Mesenchymal stem cell (in vitro differentiated cells and primary cell): Measurements from ENCODE around the gene CTNNA3.

Source experiments
- DNase-seq: peaks from one replicate; pipeline ENCODE4 v3.0.0-alpha.2; 2013
- H2AFZ ChIP-seq: one replicate; pipeline ENCODE4 v1.6.1; 2013; ENCODE audit warnings: low read depth, mild to moderate bottlenecking, control low read depth, inconsistent platforms, low read length, moderate library complexity
- H2AK5ac ChIP-seq: 2 replicates; pipeline ENCODE4 v1.6.1; 2013; ENCODE audit warnings: low read length, moderate library complexity, mild to moderate bottlenecking, inconsistent platforms; ENCODE audit not compliant: severe bottlenecking
- H2BK120ac ChIP-seq: one replicate; pipeline ENCODE4 v1.6.1; 2013; ENCODE audit warnings: low read depth, mild to moderate bottlenecking, inconsistent platforms, low read length, moderate library complexity
- H2BK12ac ChIP-seq, 2 experiments: one replicate each; pipeline ENCODE4 v1.6.1; 2013; ENCODE audit warnings: inconsistent platforms in 2 of 2, low read length in 2 of 2, mild to moderate bottlenecking in 2 of 2, moderate library complexity in 2 of 2, control low read depth in 1 of 2
- H2BK15ac ChIP-seq: one replicate; pipeline ENCODE4 v1.6.1; 2013; ENCODE audit warnings: mild to moderate bottlenecking, low read depth, inconsistent platforms; ENCODE audit not compliant: poor library complexity, severe bottlenecking
- H2BK5ac ChIP-seq: 2 replicates; pipeline ENCODE4 v1.6.1; 2013; ENCODE audit warnings: low read depth, mild to moderate bottlenecking, low read length, control low read depth, inconsistent platforms; ENCODE audit not compliant: poor library complexity, severe bottlenecking
- H3K14ac ChIP-seq, 2 experiments: one replicate each; pipeline ENCODE4 v1.6.1; 2013; ENCODE audit warnings: inconsistent platforms in 2 of 2, low read length in 2 of 2, control low read depth in 1 of 2, mild to moderate bottlenecking in 1 of 2, moderate library complexity in 1 of 2
- H3K18ac ChIP-seq, 2 experiments: one replicate each; pipeline ENCODE4 v1.6.1; 2013; ENCODE audit warnings: inconsistent platforms in 2 of 2, low read length in 2 of 2, control low read depth in 1 of 2, low read depth in 1 of 2, mild to moderate bottlenecking in 1 of 2
- H3K23ac ChIP-seq, 2 experiments: one replicate each; pipeline ENCODE4 v1.6.1; 2013; ENCODE audit warnings: inconsistent platforms in 2 of 2, low read length in 2 of 2, mild to moderate bottlenecking in 2 of 2, moderate library complexity in 2 of 2, control low read depth in 1 of 2
- H3K27ac ChIP-seq: 2 replicates; pipeline ENCODE4 v1.5.1; 2013; ENCODE audit warnings: mild to moderate bottlenecking, moderate library complexity, low read length, control low read depth, inconsistent platforms; ENCODE audit not compliant: poor library complexity, severe bottlenecking
- H3K27me3 ChIP-seq, 2 experiments: 2 replicates each; pipeline versions ENCODE4 v1.6.1 to v1.7.0; 2013; ENCODE audit warnings: low read length in 2 of 2, mild to moderate bottlenecking in 2 of 2, moderate library complexity in 2 of 2, control low read depth in 1 of 2, inconsistent platforms in 1 of 2; ENCODE audit not compliant: control insufficient read depth in 1 of 2, insufficient read depth in 1 of 2
- H3K36me3 ChIP-seq, 2 experiments: 2 replicates each; pipeline versions ENCODE4 v1.6.1 to v1.7.0; 2013; ENCODE audit warnings: low read length in 2 of 2, control low read depth in 1 of 2, inconsistent platforms in 1 of 2, low read depth in 1 of 2, mild to moderate bottlenecking in 1 of 2; ENCODE audit not compliant: insufficient read depth in 2 of 2, control insufficient read depth in 1 of 2
- H3K4ac ChIP-seq, 2 experiments: one replicate each; pipeline ENCODE4 v1.6.1; 2013; ENCODE audit warnings: inconsistent platforms in 2 of 2, low read length in 2 of 2, mild to moderate bottlenecking in 2 of 2, moderate library complexity in 2 of 2, control low read depth in 1 of 2, low read depth in 1 of 2
- H3K4me1 ChIP-seq: 2 replicates; pipeline ENCODE4 v1.6.1; 2013; ENCODE audit warnings: low read depth, low read length, control low read depth; ENCODE audit not compliant: control insufficient read depth, insufficient read depth
- H3K4me2 ChIP-seq: 2 replicates; pipeline ENCODE4 v1.6.1; 2013; ENCODE audit warnings: low read length, mild to moderate bottlenecking, inconsistent platforms; ENCODE audit not compliant: poor library complexity, severe bottlenecking
- H3K4me3 ChIP-seq, 2 experiments: 2 replicates each; pipeline versions ENCODE4 v1.5.1 to v1.7.0; 2013; ENCODE audit warnings: low read length in 2 of 2, mild to moderate bottlenecking in 2 of 2, control low read depth in 1 of 2, low read depth in 1 of 2; ENCODE audit not compliant: insufficient read depth in 1 of 2
- H3K79me1 ChIP-seq: replicated peaks from 2 replicates; pipeline ENCODE4 v1.6.1; 2013; ENCODE audit warnings: mild to moderate bottlenecking, control low read depth, low read length, inconsistent platforms; ENCODE audit not compliant: poor library complexity, severe bottlenecking
- H3K9ac ChIP-seq: 2 replicates; pipeline ENCODE4 v1.7.0; 2013; ENCODE audit warnings: mild to moderate bottlenecking, low read length, moderate library complexity
- H3K9me3 ChIP-seq: 2 replicates; pipeline ENCODE4 v1.7.0; 2013; ENCODE audit warnings: mild to moderate bottlenecking, low read length; ENCODE audit not compliant: control insufficient read depth
- H4K8ac ChIP-seq: one replicate; pipeline ENCODE4 v1.6.1; 2013; ENCODE audit warnings: inconsistent platforms, mild to moderate bottlenecking, low read length, moderate library complexity
- H4K91ac ChIP-seq: one replicate; pipeline ENCODE4 v1.6.1; 2013; ENCODE audit warnings: mild to moderate bottlenecking, low read length, inconsistent platforms
- WGBS: methylation state at CpG from one replicate; pipeline ENCODE4 v1.1.7; 2013; ENCODE audit warnings: mixed read lengths; 5-methylcytosine and 5-hydroxymethylcytosine counted together

CTNNA3 gene

GRCh38 chr10:67618116-67618515 is 77.9 kb downstream of the CTNNA3 start:
- Histone ChIP-seq H3K4me1 (no peaks in the 10 kb centered on the region), H2BK15ac (no peak overlapping the region), H3K27ac (peak overlapping the region; percentile 51), H2AFZ (no peak overlapping the region), H4K8ac (no peak overlapping the region), H4K91ac (no peak overlapping the region), H3K79me1 (no peaks in the 10 kb centered on the region), H3K9me3 (no peaks in the 10 kb centered on the region), H2BK12ac (no peak overlapping the region), H3K4me3 (no peak overlapping the region), H3K4ac (no peak overlapping the region), H3K9ac (no peak overlapping the region), H2AK5ac (no peak overlapping the region), H3K36me3 (no peaks in the 10 kb centered on the region), H3K23ac (no peak overlapping the region), H3K14ac (no peak overlapping the region), H3K27me3 (no peaks in the 10 kb centered on the region), H2BK120ac (no peak overlapping the region), H2BK5ac (no peak overlapping the region), H3K4me2 (no peak overlapping the region), H3K18ac (no peak overlapping the region)
- DNase-seq, result no peak
- WGBS, result 59% methylated on average over 3 of the region's 3 CpGs

GRCh38 chr10:67612577-67613537 is 83.1 kb downstream of the CTNNA3 start:
- no peak overlapping the region for H3K18ac ChIP-seq
- H2AFZ ChIP-seq, result no peak overlapping the region
- no peak overlapping the region for H3K4me2 ChIP-seq
- H2BK120ac ChIP-seq, result peak overlapping the region; percentile 44
- H3K9ac ChIP-seq, result no peak overlapping the region
- H3K4me1 ChIP-seq, result no peaks in the 10 kb centered on the region
- peak overlapping the region; percentile 32 for H3K27ac ChIP-seq
- H4K91ac ChIP-seq, result no peak overlapping the region
- H3K4me3 ChIP-seq, result no peak overlapping the region
- DNase-seq, result peak; percentile 61
- H3K9me3 ChIP-seq, result no peaks in the 10 kb centered on the region
- no peak overlapping the region for H2BK5ac ChIP-seq
- H4K8ac ChIP-seq, result no peak overlapping the region
- no peak overlapping the region for H2BK15ac ChIP-seq
- H3K27me3 ChIP-seq, result no peaks in the 10 kb centered on the region
- no peak overlapping the region for H3K23ac ChIP-seq
- H3K79me1 ChIP-seq, result no peaks in the 10 kb centered on the region
- no peak overlapping the region for H3K14ac ChIP-seq
- H2BK12ac ChIP-seq, result no peak overlapping the region
- no peaks in the 10 kb centered on the region for H3K36me3 ChIP-seq
- H3K4ac ChIP-seq, result no peak overlapping the region
- H2AK5ac ChIP-seq, result no peak overlapping the region
- WGBS, result 56% methylated on average over 6 of the region's 10 CpGs

GRCh38 chr10:67612176-67612575 is 83.8 kb downstream of the CTNNA3 start:
- no peak overlapping the region for H2BK5ac ChIP-seq
- no peak overlapping the region for H3K23ac ChIP-seq
- no peak overlapping the region for H2BK12ac ChIP-seq
- H4K8ac ChIP-seq, result no peak overlapping the region
- no peak overlapping the region for H3K9ac ChIP-seq
- H3K79me1 ChIP-seq, result no peaks in the 10 kb centered on the region
- H3K36me3 ChIP-seq, result no peaks in the 10 kb centered on the region
- H3K4me3 ChIP-seq, result no peak overlapping the region
- no peak for DNase-seq
- no peak overlapping the region for H3K14ac ChIP-seq
- no peak overlapping the region for H3K18ac ChIP-seq
- H3K27ac ChIP-seq, result no peak overlapping the region
- no peak overlapping the region for H2BK120ac ChIP-seq
- no peak overlapping the region for H3K4me2 ChIP-seq
- H3K4me1 ChIP-seq, result no peaks in the 10 kb centered on the region
- H3K9me3 ChIP-seq, result no peaks in the 10 kb centered on the region
- H2AFZ ChIP-seq, result no peak overlapping the region
- H3K27me3 ChIP-seq, result no peaks in the 10 kb centered on the region
- no peak overlapping the region for H3K4ac ChIP-seq
- H4K91ac ChIP-seq, result no peak overlapping the region
- no peak overlapping the region for H2BK15ac ChIP-seq
- H2AK5ac ChIP-seq, result no peak overlapping the region

GRCh38 chr10:67609996-67610793 is 85.8 kb downstream of the CTNNA3 start:
- Histone ChIP-seq H3K4ac (no peak overlapping the region), H3K4me1 (no peaks in the 10 kb centered on the region), H3K14ac (no peak overlapping the region), H2BK15ac (no peak overlapping the region), H3K27me3 (no peaks in the 10 kb centered on the region), H3K79me1 (no peaks in the 10 kb centered on the region), H4K91ac (no peak overlapping the region), H3K4me2 (no peak overlapping the region), H3K4me3 (no peak overlapping the region), H3K23ac (no peak overlapping the region), H2BK12ac (no peak overlapping the region), H2AK5ac (no peak overlapping the region), H3K18ac (no peak overlapping the region), H3K9me3 (no peaks in the 10 kb centered on the region), H3K27ac (no peak overlapping the region), H2AFZ (no peak overlapping the region), H3K9ac (no peak overlapping the region), H2BK5ac (no peak overlapping the region), H2BK120ac (no peak overlapping the region), H4K8ac (no peak overlapping the region), H3K36me3 (no peaks in the 10 kb centered on the region)
- DNase-seq, result no peak
- 75% methylated on average over 4 of the region's 6 CpGs for WGBS
